GM12892 (cell line): ENCODE results near the gene EGFLAM.
"Not testable (repeated sequence)": the region's sequence is repeated elsewhere in the genome, so short reads cannot be mapped to it uniquely, and the experiment has no call there.

Experiments used
- POLR2A ChIP-seq: IDR thresholded peaks from 2 replicates; pipeline ENCODE4 v1.6.1; 2011; ENCODE audit warnings: low read depth, low read length, control low read depth
- POLR2AphosphoS5 ChIP-seq: IDR thresholded peaks from 2 replicates; pipeline ENCODE4 v1.6.1; 2011; ENCODE audit warnings: low read depth, low read length, control low read depth
- TAF1 ChIP-seq: IDR thresholded peaks from 2 replicates; pipeline ENCODE4 v1.6.1; 2011; ENCODE audit warnings: low read depth, mild to moderate bottlenecking, control low read depth, low read length, borderline replicate concordance

DNA sequence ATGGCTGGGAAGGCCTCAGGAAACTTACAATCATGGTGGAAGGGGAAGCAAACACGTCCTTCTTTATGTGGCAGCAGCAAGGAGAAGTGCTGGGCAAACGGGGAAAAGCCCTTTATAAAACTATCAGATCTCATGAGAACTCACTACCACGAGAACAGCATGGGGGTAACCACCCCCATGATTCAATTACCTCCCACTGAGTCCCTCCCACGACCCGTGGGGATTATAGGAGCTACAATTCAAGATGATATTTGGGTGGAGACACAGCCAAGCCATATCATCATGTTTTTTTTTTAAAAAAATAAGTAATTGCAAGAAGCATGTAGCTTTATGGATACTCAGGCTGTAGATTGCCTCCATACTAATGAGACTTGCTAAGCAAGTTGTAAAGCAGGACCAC, 157.4 kb downstream of the EGFLAM start:
- not testable (repeated sequence) for TF ChIP-seq POLR2AphosphoS5, POLR2A, TAF1
